DMS 273 (cell line): ENCODE measurements around the gene CRADD.
"Not testable (repeated sequence)": the region's sequence is repeated elsewhere in the genome, so short reads cannot be mapped to it uniquely, and the experiment has no call there.

Experiments
- DNase-seq: peaks from one replicate; lab custom pipeline; 2025; ENCODE audit not compliant: unreplicated experiment; lab: John Stamatoyannopoulos, UW

The CRADD gene

DNA sequence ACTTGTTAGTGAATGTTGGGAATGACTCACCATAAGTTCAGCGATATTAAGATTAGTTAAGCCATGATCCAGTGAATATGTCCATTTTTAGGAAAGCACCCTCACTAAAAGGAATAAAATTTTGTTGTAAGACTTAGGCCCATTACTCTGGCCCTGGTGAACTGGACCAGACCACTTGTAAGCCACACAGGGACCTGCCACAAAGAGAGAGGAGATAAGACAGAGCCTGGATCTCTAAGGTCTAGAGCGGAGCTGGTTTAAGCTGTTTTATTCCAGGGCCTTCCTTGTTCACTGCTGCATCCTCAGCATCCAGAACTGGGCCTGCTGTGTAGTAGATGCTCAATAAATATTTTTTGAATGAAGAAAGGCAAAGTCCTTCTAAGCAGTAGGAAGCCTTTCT lies 79.1 kb downstream of the CRADD start:
- no peak for DNase-seq

GRCh38 chr12:93757792-93758694 lies 80.9 kb downstream of the CRADD start:
- no peak for DNase-seq

DNA sequence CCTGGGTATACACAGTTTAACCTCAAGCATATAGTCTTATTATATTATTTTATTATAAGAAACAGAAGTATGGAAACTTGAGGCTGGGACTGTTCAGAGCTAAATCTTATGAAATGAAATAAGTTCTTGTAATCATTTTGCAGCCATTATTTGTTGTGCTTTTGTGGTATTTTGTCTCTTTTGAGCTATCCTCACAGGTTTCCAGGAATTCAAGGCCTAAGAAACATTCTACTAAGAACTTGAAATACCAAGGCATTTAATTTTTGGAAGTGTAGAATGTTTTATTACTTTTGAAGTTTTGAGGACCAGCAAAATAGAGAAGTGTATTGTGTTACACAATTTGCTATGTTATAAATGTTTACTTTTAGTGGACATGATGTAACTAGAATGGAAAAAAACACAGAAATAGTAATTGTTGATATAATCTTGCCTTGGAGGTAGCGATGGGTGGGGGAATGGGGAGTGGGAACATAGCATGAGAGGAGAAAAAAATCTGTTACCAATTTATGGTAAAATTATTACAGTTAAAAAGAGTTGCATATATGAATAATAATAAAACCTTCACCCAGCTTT lies 81.7 kb downstream of the CRADD start:
- no peak for DNase-seq

DNA sequence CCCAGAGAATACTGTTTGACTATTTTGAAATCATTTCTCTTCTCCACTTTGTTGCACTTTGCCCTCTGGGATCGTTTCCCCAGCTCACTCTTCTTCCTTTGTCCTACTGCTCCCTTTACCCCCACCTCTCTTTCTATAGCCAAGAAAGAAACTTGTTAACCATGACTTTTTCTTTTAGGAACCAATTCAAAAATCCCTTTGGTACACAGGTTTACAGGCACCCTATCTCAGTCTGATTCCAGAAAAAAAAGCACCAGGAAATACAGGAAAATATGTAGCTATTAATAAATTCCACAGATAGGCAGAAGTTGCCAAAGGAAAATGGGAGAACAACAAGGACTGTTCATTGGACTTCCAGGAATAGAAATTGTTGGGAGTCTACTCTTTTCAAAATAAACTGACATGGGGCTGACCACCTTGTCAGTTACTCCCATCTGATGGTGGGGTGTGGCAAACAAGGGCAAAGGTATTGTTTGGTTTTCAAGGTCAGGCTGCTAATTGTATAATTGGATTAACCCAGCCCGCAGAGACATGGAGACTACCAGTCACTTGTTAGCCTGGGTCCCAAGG lies 82.4 kb downstream of the CRADD start:
- DNase-seq: no peak

DNA sequence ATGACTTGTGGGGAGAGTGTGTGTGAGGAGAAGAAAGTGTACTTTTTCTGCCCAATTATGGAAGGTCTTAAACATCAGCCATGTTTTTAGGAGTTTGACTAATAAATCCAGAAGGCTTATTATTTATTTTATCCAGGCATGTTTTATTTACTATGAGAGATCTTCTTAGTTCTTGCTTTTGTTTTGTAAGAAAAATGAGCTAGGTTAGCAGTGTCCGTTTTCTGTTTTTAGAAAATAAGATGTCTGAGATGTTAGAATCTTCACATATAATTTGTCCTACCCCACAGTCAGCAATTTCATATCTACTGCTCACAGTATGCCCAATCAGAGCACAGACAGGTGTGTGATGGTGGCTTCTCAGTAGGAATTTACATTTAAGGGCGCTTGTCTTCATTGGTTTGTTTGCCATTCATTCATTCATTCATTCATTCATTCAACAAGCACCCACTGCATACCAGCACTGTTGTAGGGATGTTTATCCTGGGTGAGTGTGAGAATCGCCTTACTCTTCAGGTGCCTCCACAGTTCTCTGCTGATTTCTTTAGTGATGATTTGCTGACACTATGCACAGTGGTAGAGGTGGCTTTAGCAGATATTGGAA lies 83.2 kb downstream of the CRADD start:
- no peak for DNase-seq

DNA sequence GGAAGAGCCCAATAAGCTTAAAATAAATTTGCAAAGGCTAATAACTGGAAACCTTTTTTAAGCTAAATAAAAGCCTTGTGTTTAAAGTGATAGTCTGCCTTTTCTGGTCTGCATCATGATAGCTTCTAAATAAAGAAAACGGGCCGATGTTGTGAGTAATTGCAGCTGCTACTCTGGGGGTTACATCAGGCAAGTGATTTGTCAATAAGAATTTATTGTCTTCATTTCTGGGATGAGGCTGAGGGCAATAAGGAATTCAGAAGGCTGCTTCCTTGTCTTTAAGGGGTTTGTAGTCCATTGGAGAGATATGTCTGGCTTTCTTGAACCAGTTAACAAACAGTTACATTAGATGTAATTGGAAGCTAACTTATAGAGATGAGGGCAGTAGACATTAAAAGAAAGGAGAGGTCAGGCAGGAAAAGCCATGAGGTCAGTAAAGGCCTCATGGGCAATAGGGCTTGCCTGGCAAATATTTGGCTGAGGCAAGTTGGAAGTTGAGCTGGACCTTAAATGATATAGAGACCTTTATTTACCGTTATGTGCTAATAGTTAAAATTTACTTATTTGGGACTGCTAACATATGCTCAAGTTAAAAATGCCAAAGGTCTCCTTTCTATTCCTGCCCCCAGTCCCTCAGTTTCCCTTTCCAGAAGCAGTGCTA lies 85.0 kb downstream of the CRADD start:
- DNase-seq: no peak

GRCh38 chr12:93762912-93763553 lies 85.9 kb downstream of the CRADD start:
- peak; percentile 19 for DNase-seq

DNA sequence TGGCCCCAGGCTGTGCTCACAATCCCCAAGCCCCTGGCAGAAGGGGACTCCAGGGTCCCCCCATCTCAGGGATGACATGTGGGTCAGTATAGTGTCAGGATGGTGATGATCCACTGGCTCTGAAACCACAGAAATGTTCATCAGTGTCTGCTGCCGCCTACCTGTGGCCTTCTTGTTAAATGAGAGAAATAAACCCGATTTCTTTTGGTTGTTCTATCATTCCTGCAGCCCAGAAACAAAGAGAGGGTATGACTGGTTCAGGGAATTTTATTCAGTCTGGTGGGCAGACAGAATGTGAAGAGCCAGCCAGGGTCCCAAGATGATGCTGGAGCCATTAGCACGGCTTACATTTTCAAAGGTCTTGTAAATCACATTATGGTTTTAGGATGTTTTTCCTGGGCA lies 86.6 kb downstream of the CRADD start:
- DNase-seq: no peak

- no peak for DNase-seq
These were observed 89.2 kb downstream of the CRADD start for GRCh38 chr12:93766371-93766770.

DNA sequence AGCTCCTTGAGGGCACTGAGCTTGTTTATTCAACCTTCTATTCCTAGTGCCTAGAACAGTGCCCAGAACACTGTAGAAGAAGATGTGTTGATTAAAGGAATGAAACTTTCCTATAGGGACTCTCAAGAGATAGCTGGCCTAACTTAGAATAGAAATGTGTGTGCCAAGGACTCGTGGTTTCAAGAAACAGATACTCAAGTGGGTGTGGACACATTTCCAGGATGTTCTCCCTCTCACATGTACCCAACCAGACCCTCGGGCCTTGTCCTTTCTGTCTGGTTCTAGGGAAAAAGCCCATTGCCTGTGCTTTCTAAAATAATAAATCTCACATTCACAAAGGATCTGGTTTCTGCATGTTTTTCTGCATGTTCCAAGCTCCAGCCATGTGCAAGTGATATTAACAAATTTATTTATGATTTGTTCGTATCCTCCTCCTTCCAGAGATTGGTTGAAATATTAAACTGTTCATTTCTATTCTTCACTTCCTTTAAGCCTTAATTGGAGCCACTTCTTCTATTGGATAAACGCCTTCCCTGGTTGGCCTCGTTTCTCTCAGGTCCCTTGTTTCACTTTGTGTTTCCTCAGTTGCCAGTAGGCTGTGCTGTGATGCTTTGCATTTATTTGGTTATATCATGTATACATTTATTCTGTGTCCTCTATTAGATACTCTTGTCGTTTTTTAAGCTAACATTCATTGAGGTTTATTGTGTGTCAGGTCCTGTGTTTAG lies 89.8 kb downstream of the CRADD start:
- DNase-seq: peak; percentile 60

- DNase-seq: peak; percentile 44
These were observed 90.3 kb downstream of the CRADD start for GRCh38 chr12:93767524-93767863.

GRCh38 chr12:93772003-93772700 lies 95.0 kb downstream of the CRADD start:
- DNase-seq: no peak

GRCh38 chr12:93773122-93773871 lies 96.1 kb downstream of the CRADD start:
- no peak for DNase-seq

GRCh38 chr12:93776581-93777018 lies 99.4 kb downstream of the CRADD start:
- no peak for DNase-seq

DNA sequence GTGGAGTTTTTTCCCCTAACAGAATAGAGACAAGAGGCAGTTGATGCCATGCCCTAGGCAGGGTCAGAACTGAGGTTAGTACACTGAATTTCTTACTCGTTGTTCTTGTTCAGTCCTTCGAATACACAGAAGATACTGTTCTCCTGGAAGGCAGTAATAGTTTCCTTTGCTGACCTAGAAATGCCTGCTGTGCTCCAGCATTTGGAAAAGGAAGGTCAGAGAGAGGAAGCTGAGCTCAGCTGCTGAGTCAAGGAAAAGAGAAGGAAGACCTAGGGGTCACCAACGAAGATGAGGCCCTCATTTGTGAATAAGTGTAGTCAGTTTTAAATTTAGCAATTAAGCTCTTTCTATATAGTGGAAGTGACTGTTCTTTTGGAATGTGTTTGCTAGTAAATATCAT lies 100.1 kb downstream of the CRADD start:
- no peak for DNase-seq

DNA sequence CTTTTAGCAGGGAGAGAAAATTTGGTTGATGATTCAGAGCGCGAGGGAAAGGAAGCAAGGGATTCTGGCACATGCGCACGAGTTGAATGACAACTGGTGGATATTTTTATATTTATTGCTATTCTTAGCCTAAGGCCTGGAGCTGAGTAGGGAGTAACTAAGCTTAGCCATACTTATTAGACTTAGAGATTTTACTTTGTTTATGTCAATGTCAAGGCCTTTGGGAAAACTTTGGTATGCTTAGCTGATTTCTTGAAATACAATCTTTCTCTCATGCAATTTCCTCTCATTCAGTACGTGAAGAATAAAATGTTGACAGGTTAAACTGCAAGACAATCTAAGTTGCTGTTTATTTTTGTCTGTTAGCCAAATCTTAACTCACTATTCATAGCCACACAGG lies 101.1 kb downstream of the CRADD start:
- no peak for DNase-seq

- DNase-seq: no peak
These were observed 101.6 kb downstream of the CRADD start for GRCh38 chr12:93778766-93779165.

- no peak for DNase-seq
These were observed 103.0 kb downstream of the CRADD start for GRCh38 chr12:93780101-93780641.

DNA sequence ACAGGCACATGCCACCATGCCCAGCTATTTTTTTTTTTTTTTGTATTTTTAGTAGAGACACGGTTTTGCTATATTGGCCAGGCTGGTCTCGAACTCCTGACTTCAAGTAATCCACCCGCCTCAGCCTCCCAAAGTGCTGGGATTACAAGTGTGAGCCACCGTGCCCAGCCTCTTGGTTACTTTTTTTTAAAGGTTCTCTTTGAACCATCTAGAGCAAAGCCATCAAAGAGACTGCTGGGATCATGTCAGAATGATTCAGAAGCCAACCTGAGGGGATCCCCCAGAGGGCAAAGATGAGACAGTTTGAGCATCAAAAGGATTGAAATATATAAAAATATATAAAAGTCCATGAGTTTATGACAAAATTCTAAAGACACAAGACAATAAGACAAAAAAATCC lies 103.7 kb downstream of the CRADD start:
- DNase-seq: not testable (repeated sequence)
